Neural cell (in vitro differentiated cells): Measurements from ENCODE around the gene LAMA5. TPM values are rescaled to one million over a fixed set of nuclear protein-coding genes. Genes with fewer than 3 reads are reported as not detected.

Experiments used
- H2AFZ ChIP-seq: fragments of 200-600, 300-800 bp; sonication (generic), shearing (Covaris generic); 2 replicates; pipeline ENCODE4 v1.6.0; 2014; ENCODE audit warnings: low read depth, mild to moderate bottlenecking, antibody characterized with exemption, low read length, moderate library complexity
- H3F3A ChIP-seq: fragments of 200-600 bp; shearing (Covaris generic); 2 replicates; pipeline ENCODE4 v1.6.1; 2016; ENCODE audit warnings: mild to moderate bottlenecking, moderate library complexity, mixed read lengths, antibody characterized with exemption, low read length; ENCODE audit not compliant: insufficient read depth, poor library complexity, severe bottlenecking
- H3K27ac ChIP-seq: fragments of 200-600, 300-800 bp; sonication (generic), shearing (Covaris generic); 2 replicates; pipeline ENCODE4 v1.5.1; 2014; ENCODE audit warnings: mild to moderate bottlenecking, low read length, moderate library complexity
- H3K27me3 ChIP-seq: fragments of 300-800, 200-600 bp; sonication (generic), shearing (Covaris generic); 2 replicates; pipeline ENCODE4 v1.6.0; 2014; ENCODE audit warnings: mild to moderate bottlenecking, low read depth, low read length, moderate library complexity; ENCODE audit not compliant: insufficient read depth
- H3K36me3 ChIP-seq: fragments of 300-800, 200-600 bp; sonication (generic), shearing (Covaris generic); 2 replicates; pipeline ENCODE4 v1.5.1; 2014; ENCODE audit warnings: mild to moderate bottlenecking, antibody characterized with exemption, low read length, moderate library complexity; ENCODE audit not compliant: insufficient read depth
- H3K4me2 ChIP-seq: fragments of 300-800, 200-600 bp; sonication (generic), shearing (Covaris generic); 2 replicates; pipeline ENCODE4 v1.6.0; 2014; ENCODE audit warnings: mild to moderate bottlenecking, low read length
- H3K4me3 ChIP-seq: fragments of 300-800, 200-600 bp; sonication (generic), shearing (Covaris generic); 2 replicates; pipeline ENCODE4 v1.5.1; 2014; ENCODE audit warnings: mild to moderate bottlenecking, low read length, moderate library complexity
- H3K79me2 ChIP-seq: fragments of 200-600 bp; shearing (Covaris generic); replicated peaks from 2 replicates; pipeline ENCODE4 v1.6.0; 2014; ENCODE audit warnings: mild to moderate bottlenecking, low read length, moderate library complexity; ENCODE audit not compliant: insufficient read depth
- H3K9ac ChIP-seq: fragments of 300-800, 200-600 bp; sonication (generic), shearing (Covaris generic); 2 replicates; pipeline ENCODE4 v1.6.1; 2016; ENCODE audit warnings: mild to moderate bottlenecking, low read length, mixed read lengths
- H3K9me2 ChIP-seq: fragments of 200-600 bp; shearing (Covaris generic); 2 replicates; pipeline ENCODE4 v1.6.1; 2016; ENCODE audit warnings: mild to moderate bottlenecking, low read length, mixed read lengths; ENCODE audit not compliant: insufficient read depth
- H3K9me3 ChIP-seq: fragments of 200-600, 300-800 bp; sonication (generic), shearing (Covaris generic); 2 replicates; pipeline ENCODE4 v1.6.1; 2016; ENCODE audit warnings: mild to moderate bottlenecking, mixed run types, low read length, moderate library complexity, mixed read lengths
- H4K20me1 ChIP-seq: fragments of 200-600 bp; shearing (Covaris generic); 2 replicates; pipeline ENCODE4 v1.6.1; 2016; ENCODE audit warnings: mild to moderate bottlenecking, mixed run types; ENCODE audit not compliant: insufficient read depth
- CTCF ChIP-seq: fragments of 450-650 bp; IDR thresholded peaks from 2 replicates; pipeline ENCODE4 v1.5.1; 2014; ENCODE audit warnings: antibody characterized with exemption, mild to moderate bottlenecking, moderate library complexity; ENCODE audit not compliant: poor library complexity, severe bottlenecking
- EP300 ChIP-seq: fragments of 450-650 bp; conservative IDR thresholded peaks from 2 replicates; pipeline ENCODE4 v1.6.1; 2014; ENCODE audit warnings: antibody characterized with exemption, mild to moderate bottlenecking, moderate library complexity; ENCODE audit not compliant: poor library complexity, severe bottlenecking
- EZH2 ChIP-seq: fragments of 200-600, 300-800 bp; shearing (Covaris generic), sonication (generic); IDR thresholded peaks from 2 replicates; pipeline ENCODE4 v1.6.1; 2014; ENCODE audit warnings: antibody characterized with exemption, low read length, borderline replicate concordance, mild to moderate bottlenecking; ENCODE audit not compliant: insufficient read depth, poor library complexity, severe bottlenecking
- MXI1 ChIP-seq: fragments of 450-650 bp; conservative IDR thresholded peaks from 2 replicates; pipeline ENCODE4 v1.6.1; 2014; ENCODE audit warnings: antibody characterized with exemption, mild to moderate bottlenecking; ENCODE audit not compliant: poor library complexity, severe bottlenecking
- POLR2AphosphoS5 ChIP-seq: IDR thresholded peaks from 2 replicates; pipeline ENCODE4 v1.6.1; 2012
- RAD21 ChIP-seq: fragments of 450-650 bp; conservative IDR thresholded peaks from 2 replicates; pipeline ENCODE4 v1.6.1; 2014; ENCODE audit warnings: antibody characterized with exemption, mild to moderate bottlenecking, moderate library complexity
- REST ChIP-seq: IDR thresholded peaks from 2 replicates; pipeline ENCODE4 v1.6.1; 2012; ENCODE audit warnings: borderline replicate concordance
- SMC3 ChIP-seq: fragments of 450-650 bp; conservative IDR thresholded peaks from 2 replicates; pipeline ENCODE4 v1.6.1; 2014; ENCODE audit warnings: antibody characterized with exemption, mild to moderate bottlenecking, moderate library complexity; ENCODE audit not compliant: poor library complexity
- TAF1 ChIP-seq: IDR thresholded peaks from 2 replicates; pipeline ENCODE4 v1.6.1; 2012; ENCODE audit warnings: low read depth
- polyA plus RNA-seq: library from polyadenylated mRNA; depleted of rRNA; stranded (reverse); fragments of >200 nt; gene quantifications from 2 replicates; pipeline ENCODE4 v1.2.3, GENCODE V29; 2014

LAMA5 gene
- polyA plus RNA-seq, 1 donor from 2014 or later = 27.2 TPM

- Histone ChIP-seq H3K4me3 (no peak overlapping the region), H3K79me2 (no peaks in the 10 kb centered on the region), H3K9me3 (no peaks in the 10 kb centered on the region), H3K9me2 (no peaks in the 10 kb centered on the region), H3K4me2 (no peak overlapping the region), H3K27ac (no peak overlapping the region), H3K36me3 (no peaks in the 10 kb centered on the region), H3F3A (no peaks in the 10 kb centered on the region), H3K27me3 (no peaks in the 10 kb centered on the region), H4K20me1 (no peaks in the 10 kb centered on the region), H2AFZ (no peak overlapping the region), H3K9ac (no peak overlapping the region)
- TF ChIP-seq EZH2 (no peak), POLR2AphosphoS5 (no peak), EP300 (no peak), TAF1 (no peak), CTCF (no peak), REST (no peak), SMC3 (no peak), MXI1 (no peak), RAD21 (no peak)
Measured at GRCh38 chr20:62265365-62265764, 101.7 kb downstream of the LAMA5 start.

- Histone ChIP-seq H3K9me2 (no peaks in the 10 kb centered on the region), H3K27ac (no peak overlapping the region), H4K20me1 (no peaks in the 10 kb centered on the region), H3F3A (no peaks in the 10 kb centered on the region), H3K4me3 (no peak overlapping the region), H2AFZ (no peak overlapping the region), H3K9me3 (no peaks in the 10 kb centered on the region), H3K79me2 (peaks cover 3% of the 10 kb centered on the region), H3K27me3 (no peaks in the 10 kb centered on the region), H3K36me3 (no peaks in the 10 kb centered on the region), H3K4me2 (no peak overlapping the region), H3K9ac (no peak overlapping the region)
- TF ChIP-seq CTCF (no peak), MXI1 (no peak), REST (no peak), SMC3 (no peak), EP300 (no peak), POLR2AphosphoS5 (no peak)
Measured at GRCh38 chr20:62263396-62263795, 103.7 kb downstream of the LAMA5 start.
